ACC112 (cell line): Measurements from ENCODE around the gene COL11A2.

Experiments used
- H2AFZ ChIP-seq: fragments of 200-600 bp; sonication (generic); one replicate; pipeline ENCODE4 v1.6.0; 2017; ENCODE audit warnings: antibody characterized with exemption, low read length; ENCODE audit not compliant: unreplicated experiment
- H3K27ac ChIP-seq: fragments of 200-600 bp; sonication (generic); 2 replicates; pipeline ENCODE4 v1.5.1; 2014; ENCODE audit warnings: low read depth, mild to moderate bottlenecking, antibody characterized with exemption, low read length, moderate library complexity
- H3K27me3 ChIP-seq: fragments of 200-600 bp; sonication (generic); 2 replicates; pipeline ENCODE4 v1.6.1; 2014; ENCODE audit warnings: mild to moderate bottlenecking, antibody characterized with exemption, low read length, moderate library complexity, mixed read lengths; ENCODE audit not compliant: insufficient read depth
- H3K36me3 ChIP-seq: fragments of 200-600 bp; sonication (generic); 2 replicates; pipeline ENCODE4 v1.6.1; 2016; ENCODE audit warnings: mild to moderate bottlenecking, antibody characterized with exemption, low read length, moderate library complexity, mixed read lengths; ENCODE audit not compliant: insufficient read depth
- H3K4me1 ChIP-seq: fragments of 200-600 bp; sonication (generic); one replicate; pipeline ENCODE4 v1.6.1; 2016; ENCODE audit warnings: low read length, mixed read lengths; ENCODE audit not compliant: insufficient read depth, unreplicated experiment, control insufficient read depth
- H3K4me3 ChIP-seq: fragments of 200-600 bp; sonication (generic); 2 replicates; pipeline ENCODE4 v1.5.1; 2014; ENCODE audit warnings: mild to moderate bottlenecking, low read depth, low read length
- H3K79me2 ChIP-seq: fragments of 200-600 bp; sonication (generic); one replicate; pipeline ENCODE4 v1.6.0; 2016; ENCODE audit warnings: low read length; ENCODE audit not compliant: control insufficient read depth, unreplicated experiment, insufficient read depth

Gene COL11A2

GRCh38 chr6:33164665-33165373 is 27.4 kb downstream of the COL11A2 start:
- Histone ChIP-seq H3K27ac (no peak overlapping the region), H3K27me3 (no peaks in the 10 kb centered on the region), H2AFZ (no peak overlapping the region), H3K36me3 (no peaks in the 10 kb centered on the region), H3K4me1 (peaks cover 16% of the 10 kb centered on the region), H3K79me2 (no peaks in the 10 kb centered on the region), H3K4me3 (no peak overlapping the region)

DNA sequence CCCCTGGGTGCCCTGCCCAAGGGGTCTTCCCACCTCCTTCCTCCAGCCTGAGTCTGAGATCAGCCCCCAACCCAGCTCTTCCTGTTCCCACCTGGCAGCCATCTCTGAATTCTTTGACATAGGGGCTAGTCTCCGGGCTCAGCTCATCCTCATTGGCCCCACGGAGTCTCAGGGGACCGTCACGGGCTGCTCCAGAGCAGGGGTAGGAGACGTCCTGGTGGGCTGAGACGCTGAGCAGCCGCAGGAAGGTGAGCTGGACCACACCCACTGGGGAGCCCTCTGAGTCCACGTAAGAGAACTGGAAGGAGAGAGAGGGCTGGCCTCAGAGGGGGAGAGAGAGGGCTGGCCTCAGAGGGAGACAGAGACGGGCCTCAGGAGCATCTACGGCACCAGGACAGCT is 28.1 kb downstream of the COL11A2 start:
- H3K27me3 ChIP-seq, result no peaks in the 10 kb centered on the region
- no peak overlapping the region for H3K27ac ChIP-seq
- no peak overlapping the region for H3K4me3 ChIP-seq
- peaks cover 16% of the 10 kb centered on the region for H3K4me1 ChIP-seq
- H3K36me3 ChIP-seq, result no peaks in the 10 kb centered on the region
- H3K79me2 ChIP-seq, result no peaks in the 10 kb centered on the region
- H2AFZ ChIP-seq, result no peak overlapping the region

DNA sequence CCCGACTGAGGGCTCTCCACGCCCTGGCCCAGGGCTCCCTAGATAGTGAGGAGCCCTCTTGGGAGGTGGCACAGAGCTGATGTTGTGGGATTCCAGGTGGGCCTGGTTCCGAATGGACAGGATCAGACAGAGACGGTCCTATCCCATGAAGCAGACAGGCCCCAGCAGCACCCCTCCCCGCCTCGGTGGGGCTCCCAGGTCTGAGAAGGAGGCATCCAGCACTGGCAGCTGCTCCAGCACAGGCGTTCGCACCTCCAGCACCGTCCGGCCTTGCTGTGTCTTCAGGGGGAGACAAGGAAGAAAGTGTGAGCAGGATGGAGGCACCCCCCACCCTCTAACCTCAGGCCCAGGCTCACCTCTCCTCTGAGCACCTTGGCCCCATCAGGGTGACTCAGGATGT is 28.7 kb downstream of the COL11A2 start:
- no peaks in the 10 kb centered on the region for H3K27me3 ChIP-seq
- H3K27ac ChIP-seq, result no peak overlapping the region
- peaks cover 16% of the 10 kb centered on the region for H3K4me1 ChIP-seq
- no peak overlapping the region for H3K4me3 ChIP-seq
- no peak overlapping the region for H2AFZ ChIP-seq
- H3K36me3 ChIP-seq, result no peaks in the 10 kb centered on the region
- no peaks in the 10 kb centered on the region for H3K79me2 ChIP-seq

- Histone ChIP-seq H3K36me3 (no peaks in the 10 kb centered on the region), H3K4me3 (peak overlapping the region; percentile 77), H3K4me1 (peaks cover 16% of the 10 kb centered on the region), H3K27me3 (no peaks in the 10 kb centered on the region), H2AFZ (peak overlapping the region; percentile 26), H3K79me2 (no peaks in the 10 kb centered on the region), H3K27ac (peak overlapping the region; percentile 66)
Measured at GRCh38 chr6:33161354-33162331, 30.6 kb downstream of the COL11A2 start.

GRCh38 chr6:33160728-33161344 is 31.4 kb downstream of the COL11A2 start:
- H3K4me1 ChIP-seq, result peaks cover 16% of the 10 kb centered on the region
- H3K36me3 ChIP-seq, result no peaks in the 10 kb centered on the region
- H3K27me3 ChIP-seq, result no peaks in the 10 kb centered on the region
- peak overlapping the region; percentile 77 for H3K4me3 ChIP-seq
- no peak overlapping the region for H2AFZ ChIP-seq
- peak overlapping the region; percentile 66 for H3K27ac ChIP-seq
- no peaks in the 10 kb centered on the region for H3K79me2 ChIP-seq

DNA sequence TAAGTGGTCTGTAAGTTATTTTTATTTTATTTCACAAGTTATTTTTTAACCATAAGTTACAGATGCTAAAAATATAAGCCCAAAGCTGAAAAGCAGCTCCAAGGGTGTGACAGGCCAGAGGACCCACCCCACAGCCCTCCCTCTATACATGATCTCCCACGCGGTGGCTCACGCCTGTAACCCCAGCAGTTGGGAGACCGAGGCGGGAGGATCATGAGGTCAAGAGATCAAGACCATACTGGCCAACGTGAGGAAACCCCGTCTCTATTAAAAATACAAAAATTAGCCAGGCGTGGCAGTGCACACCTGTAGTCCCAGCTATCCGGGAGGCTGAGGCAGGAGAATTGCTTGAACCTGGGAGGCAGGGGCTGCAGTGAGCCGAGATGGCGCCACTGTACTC is 32.2 kb downstream of the COL11A2 start:
- no peak overlapping the region for H2AFZ ChIP-seq
- no peaks in the 10 kb centered on the region for H3K27me3 ChIP-seq
- peaks cover 16% of the 10 kb centered on the region for H3K4me1 ChIP-seq
- H3K4me3 ChIP-seq, result no peak overlapping the region
- H3K36me3 ChIP-seq, result no peaks in the 10 kb centered on the region
- H3K27ac ChIP-seq, result 0 out of 2 replicates have a peak overlapping the region, but pooled peaks have one; percentile 66
- no peaks in the 10 kb centered on the region for H3K79me2 ChIP-seq

DNA sequence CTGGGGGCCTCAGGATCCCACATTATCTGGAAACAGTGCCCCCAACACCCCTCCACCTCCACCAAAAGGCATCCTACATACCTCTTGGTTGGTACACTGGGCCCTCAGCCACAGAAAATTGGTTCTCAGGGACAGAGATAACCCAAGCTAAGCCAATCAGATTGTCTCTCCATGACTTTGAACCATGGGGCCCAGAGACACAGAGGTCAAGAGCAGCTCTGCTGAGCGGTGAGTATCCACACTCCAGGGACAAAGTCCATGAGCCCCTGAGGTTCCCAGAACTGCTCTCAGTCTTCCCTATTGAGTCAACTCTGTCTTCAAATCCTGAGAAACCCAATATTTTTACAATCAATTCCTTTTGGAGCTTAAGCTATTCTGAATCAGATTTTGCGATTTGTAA is 35.3 kb downstream of the COL11A2 start:
- peaks cover 12% of the 10 kb centered on the region for H3K4me1 ChIP-seq
- H3K27me3 ChIP-seq, result no peaks in the 10 kb centered on the region
- no peak overlapping the region for H2AFZ ChIP-seq
- no peak overlapping the region for H3K27ac ChIP-seq
- no peaks in the 10 kb centered on the region for H3K79me2 ChIP-seq
- H3K4me3 ChIP-seq, result no peak overlapping the region
- H3K36me3 ChIP-seq, result no peaks in the 10 kb centered on the region

- Histone ChIP-seq H3K4me3 (no peak overlapping the region), H3K4me1 (peaks cover 9% of the 10 kb centered on the region), H3K27me3 (no peaks in the 10 kb centered on the region), H2AFZ (no peak overlapping the region), H3K36me3 (no peaks in the 10 kb centered on the region), H3K27ac (no peak overlapping the region), H3K79me2 (no peaks in the 10 kb centered on the region)
Measured at GRCh38 chr6:33156561-33156960, 35.7 kb downstream of the COL11A2 start.

DNA sequence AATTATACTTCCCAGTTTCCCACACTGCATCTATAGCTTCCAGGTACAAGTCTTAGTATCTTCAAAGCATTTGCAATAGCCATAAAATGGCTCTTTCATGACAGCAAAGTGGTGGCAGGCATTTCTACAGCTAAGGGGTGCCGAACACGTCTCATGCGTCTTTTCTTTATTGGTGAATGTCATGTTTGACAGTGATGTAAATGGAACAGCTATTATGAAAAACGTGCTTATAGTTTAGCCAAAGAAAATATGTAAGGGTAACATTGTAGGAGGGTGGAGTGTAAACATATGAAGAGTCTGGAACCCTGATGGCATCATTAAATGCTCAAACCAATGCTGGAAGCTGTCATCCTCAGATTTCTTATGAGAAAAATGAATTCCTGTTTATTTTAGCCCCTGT is 37.9 kb downstream of the COL11A2 start:
- H3K79me2 ChIP-seq, result no peaks in the 10 kb centered on the region
- H2AFZ ChIP-seq, result no peak overlapping the region
- no peak overlapping the region for H3K27ac ChIP-seq
- peaks cover 16% of the 10 kb centered on the region for H3K27me3 ChIP-seq
- no peaks in the 10 kb centered on the region for H3K36me3 ChIP-seq
- H3K4me1 ChIP-seq, result no peaks in the 10 kb centered on the region
- H3K4me3 ChIP-seq, result no peak overlapping the region

- no peak overlapping the region for H2AFZ ChIP-seq
- peaks cover 20% of the 10 kb centered on the region for H3K27me3 ChIP-seq
- no peaks in the 10 kb centered on the region for H3K36me3 ChIP-seq
- peaks cover 3% of the 10 kb centered on the region for H3K4me1 ChIP-seq
- no peak overlapping the region for H3K27ac ChIP-seq
- H3K79me2 ChIP-seq, result no peaks in the 10 kb centered on the region
- no peak overlapping the region for H3K4me3 ChIP-seq
Measured at GRCh38 chr6:33151050-33151449, 41.2 kb downstream of the COL11A2 start.
